NCI-H446 treated with DMSO at 0.1 percent for 48 hours (cell line): ENCODE measurements around the gene CDH23.

Source experiments
- DNase-seq: peaks from one replicate; lab custom pipeline; 2025; lab: John Stamatoyannopoulos, UW

The CDH23 gene

GRCh38 chr10:71440506-71441035, 43.9 kb downstream of the CDH23 start:
- no peak for DNase-seq

GRCh38 chr10:71442000-71442399, 45.3 kb downstream of the CDH23 start:
- DNase-seq, result no peak

- no peak for DNase-seq
These were observed 46.3 kb downstream of the CDH23 start for GRCh38 chr10:71442859-71443570.

GRCh38 chr10:71443676-71444075, 47.0 kb downstream of the CDH23 start:
- no peak for DNase-seq

GRCh38 chr10:71444284-71445054, 47.7 kb downstream of the CDH23 start:
- DNase-seq, result no peak

GRCh38 chr10:71447676-71448075, 51.0 kb downstream of the CDH23 start:
- no peak for DNase-seq

GRCh38 chr10:71448146-71448545, 51.4 kb downstream of the CDH23 start:
- DNase-seq, result no peak

GRCh38 chr10:71449026-71449425, 52.3 kb downstream of the CDH23 start:
- no peak for DNase-seq

- DNase-seq, result peak; percentile 31
These were observed 55.0 kb downstream of the CDH23 start for GRCh38 chr10:71451754-71452153.

- no peak for DNase-seq
These were observed 56.5 kb downstream of the CDH23 start for GRCh38 chr10:71453186-71453585.

- DNase-seq, result no peak
These were observed 57.6 kb downstream of the CDH23 start for GRCh38 chr10:71454347-71454746.

GRCh38 chr10:71455035-71455434, 58.3 kb downstream of the CDH23 start:
- no peak for DNase-seq

- DNase-seq, result no peak
These were observed 59.9 kb downstream of the CDH23 start for GRCh38 chr10:71456631-71457030.

- no peak for DNase-seq
These were observed 61.2 kb downstream of the CDH23 start for GRCh38 chr10:71457908-71458307.

GRCh38 chr10:71458387-71458786, 61.7 kb downstream of the CDH23 start:
- DNase-seq, result no peak

GRCh38 chr10:71459513-71459912, 62.8 kb downstream of the CDH23 start:
- no peak for DNase-seq

GRCh38 chr10:71460615-71461014, 63.9 kb downstream of the CDH23 start:
- no peak for DNase-seq

GRCh38 chr10:71461457-71461856, 64.7 kb downstream of the CDH23 start:
- no peak for DNase-seq

GRCh38 chr10:71462062-71462935, 65.6 kb downstream of the CDH23 start:
- DNase-seq, result no peak

- peak; percentile 14 for DNase-seq
These were observed 66.4 kb downstream of the CDH23 start for GRCh38 chr10:71463111-71463510.

GRCh38 chr10:71465551-71466252, 69.0 kb downstream of the CDH23 start:
- DNase-seq, result no peak

GRCh38 chr10:71466330-71466729, 69.6 kb downstream of the CDH23 start:
- no peak for DNase-seq
